ENCODE data around the gene KCTD21.
"Not testable (repeated sequence)": the region's sequence is repeated elsewhere in the genome, so short reads cannot be mapped to it uniquely, and the experiment has no call there.

KCTD21 gene

DNA sequence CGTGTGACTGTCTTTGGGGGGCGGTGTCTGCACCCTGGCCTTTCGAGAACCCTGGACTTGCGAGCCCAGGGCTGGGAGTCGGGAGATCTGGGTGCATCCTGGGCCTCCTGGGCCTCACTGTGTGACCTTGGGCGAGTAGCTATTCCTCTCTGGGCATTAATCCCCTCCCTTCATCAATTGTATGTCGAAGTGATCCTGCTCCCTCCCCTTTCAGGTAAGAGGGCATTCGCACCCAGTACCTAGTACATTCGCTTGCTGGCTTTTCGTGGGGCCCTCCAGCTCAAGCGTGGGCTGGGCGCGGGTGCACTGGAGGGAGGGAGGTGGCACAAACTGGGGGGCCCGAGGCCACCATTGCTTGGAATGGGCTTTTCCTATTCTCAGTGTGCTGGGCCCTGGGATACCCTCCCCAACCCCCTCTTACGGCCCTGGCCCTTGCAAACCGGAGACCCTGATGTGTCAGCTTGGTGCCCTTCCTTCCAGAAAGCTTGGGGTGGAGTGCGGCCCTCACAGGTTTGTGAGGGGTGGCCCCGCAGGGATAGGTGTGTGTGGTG is 823 bp upstream of the KCTD21 start:
- TF ChIP-seq POLR2A (IDR thresholded peaks at IDR 0.05; ENCODE audit: low read depth, low read length): no peak
- FAIRE-seq: no peak
- no peak for DNase-seq (ENCODE audit: insufficient read length, low spot score)

DNA sequence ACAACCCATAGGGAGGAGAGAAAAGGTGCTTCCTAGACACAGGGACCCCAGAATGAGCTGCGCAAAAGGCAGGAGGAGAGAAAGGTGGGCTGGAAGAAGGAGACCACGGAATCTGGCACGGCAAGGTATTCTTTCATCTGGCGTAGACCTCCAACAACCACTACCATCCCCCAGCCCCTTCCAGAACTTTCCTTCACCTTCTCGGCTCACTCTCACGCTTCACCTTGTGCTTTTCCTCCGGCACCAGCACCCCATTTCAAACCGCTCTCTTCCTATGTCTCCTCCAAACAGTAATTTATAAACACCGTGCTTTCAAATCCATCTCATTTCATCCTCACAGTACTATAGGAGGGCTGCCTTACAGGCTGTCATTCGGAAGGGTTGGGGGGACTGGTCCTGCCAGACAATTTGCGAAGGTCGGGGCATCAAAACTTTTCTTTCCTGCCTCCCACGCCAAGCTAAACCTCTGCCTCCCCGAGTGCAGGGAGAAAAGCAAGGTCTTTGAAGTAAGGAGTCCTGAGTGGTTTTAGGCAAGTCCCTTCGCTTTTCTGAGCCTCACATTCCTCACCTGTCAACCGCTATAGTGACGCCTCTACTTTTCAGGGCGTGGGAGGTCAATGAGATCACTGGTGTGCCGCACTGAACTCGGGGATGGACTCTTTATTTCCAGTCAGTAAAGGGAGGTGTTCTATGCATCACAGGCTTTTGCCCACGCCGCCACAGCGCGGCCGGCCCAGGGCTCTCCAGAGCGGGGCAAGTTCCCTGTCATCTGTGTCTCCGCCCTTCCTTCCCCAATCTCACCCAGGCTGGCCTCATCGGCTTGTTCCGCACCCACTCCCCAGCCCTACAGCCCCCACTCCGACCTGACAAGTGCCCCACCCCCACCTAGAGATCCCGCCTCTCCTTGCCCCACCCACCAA is 800 bp downstream of the KCTD21 start:
- no peak for TF ChIP-seq POLR2A (IDR thresholded peaks at IDR 0.05; ENCODE audit: low read depth, low read length)
- FAIRE-seq: no peak
- peak; percentile 75 for DNase-seq (ENCODE audit: insufficient read length, low spot score)

DNA sequence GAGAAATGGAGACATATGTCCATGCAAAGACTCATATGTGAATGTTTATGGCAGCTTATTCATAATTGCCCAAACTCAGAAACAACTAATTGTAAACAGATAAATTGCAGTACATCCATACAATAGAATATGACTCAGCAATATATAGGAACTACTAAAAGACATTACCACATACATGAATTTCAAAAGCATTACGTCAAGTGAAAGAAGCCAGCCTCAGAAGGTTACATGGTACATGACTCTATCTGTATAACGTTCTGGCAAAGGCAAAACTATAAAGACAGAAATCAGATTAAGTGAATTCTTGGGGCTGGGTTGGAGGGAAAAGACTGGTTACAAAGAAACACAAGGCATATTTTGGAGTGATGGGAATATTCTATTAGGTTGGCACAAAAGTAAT is 7.2 kb downstream of the KCTD21 start:
- TF ChIP-seq POLR2A (IDR thresholded peaks at IDR 0.05; ENCODE audit: low read depth, low read length): no peak
- no peak for DNase-seq (ENCODE audit: insufficient read length, low spot score)
- no peak for FAIRE-seq

DNA sequence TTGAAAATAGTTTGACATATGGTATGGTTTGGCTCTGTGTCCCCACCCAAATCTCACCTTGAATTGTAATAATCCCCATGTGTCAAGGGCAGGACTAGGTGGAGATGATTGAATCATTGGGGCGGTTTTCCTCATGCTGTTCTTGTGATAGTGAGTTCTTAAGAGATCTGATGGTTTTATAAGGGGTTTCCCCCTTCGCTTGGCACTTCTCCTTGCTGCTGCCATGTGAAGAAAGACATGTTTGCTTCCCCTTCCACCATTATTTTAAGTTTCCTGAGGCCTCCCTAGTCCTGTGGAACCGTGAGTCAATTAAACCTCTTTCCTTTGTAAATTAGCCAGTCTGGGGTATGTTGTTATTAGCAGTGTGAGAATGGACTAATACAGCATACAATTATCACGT is 7.7 kb downstream of the KCTD21 start:
- no peak for TF ChIP-seq POLR2A (IDR thresholded peaks at IDR 0.05; ENCODE audit: low read depth, low read length)
- no peak for FAIRE-seq
- no peak for DNase-seq (ENCODE audit: insufficient read length, low spot score)

DNA sequence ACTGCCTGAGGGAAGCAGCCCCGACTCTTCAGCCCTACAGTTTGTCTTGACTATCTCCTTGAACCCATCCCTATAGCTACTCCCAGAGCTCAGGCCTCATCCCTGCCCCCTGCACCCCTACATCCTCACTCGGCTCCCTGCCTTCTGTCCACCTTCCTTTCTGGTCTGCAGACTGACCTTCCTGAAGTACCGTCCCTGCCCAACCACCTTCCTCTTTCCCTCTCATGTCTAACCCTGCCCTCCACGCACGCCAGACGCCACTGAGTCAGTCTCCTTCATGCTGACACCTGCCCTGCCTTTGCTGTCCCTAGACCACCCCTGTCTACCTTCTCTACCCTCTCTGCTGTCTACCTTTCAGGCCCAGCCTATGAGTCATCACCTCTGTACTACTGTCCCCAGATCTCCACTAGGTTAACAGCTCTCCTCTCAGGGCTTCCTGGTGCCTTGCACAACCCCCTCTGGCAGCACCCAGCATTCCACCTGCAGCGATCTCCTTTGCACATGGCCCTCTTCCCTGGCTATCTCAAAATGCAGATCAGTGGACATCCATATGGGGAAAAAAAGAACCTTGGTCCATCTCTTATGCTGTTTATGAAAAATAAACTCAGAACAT is 8.9 kb downstream of the KCTD21 start:
- FAIRE-seq (no peak), DNase-seq (ENCODE audit: insufficient read length, low spot score) (no peak)
- TF ChIP-seq POLR2A (IDR thresholded peaks at IDR 0.05; ENCODE audit: low read depth, low read length): no peak

DNA sequence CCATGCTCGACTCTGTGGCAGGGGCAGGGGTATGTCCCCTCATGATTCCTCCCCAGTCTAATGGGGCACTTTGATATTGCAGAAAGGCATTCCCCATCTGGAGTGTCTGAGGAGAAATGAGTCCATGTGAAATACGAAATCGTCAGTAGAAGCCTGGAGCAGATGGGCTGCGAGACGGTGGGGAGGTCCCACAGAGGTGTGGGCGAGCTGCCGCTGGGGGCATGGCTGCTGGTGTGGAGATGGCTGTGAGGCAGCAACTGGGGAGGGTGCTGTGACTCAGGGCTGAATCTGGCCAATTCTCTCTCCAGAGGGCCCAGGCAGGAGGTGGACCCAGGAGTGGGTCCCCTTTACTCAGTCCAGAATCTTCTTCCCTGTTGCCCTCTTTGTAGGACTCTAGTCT is 11.2 kb downstream of the KCTD21 start:
- DNase-seq (ENCODE audit: insufficient read length, low spot score) (no peak), FAIRE-seq (no peak)
- no peak for TF ChIP-seq POLR2A (IDR thresholded peaks at IDR 0.05; ENCODE audit: low read depth, low read length)

- no peak for FAIRE-seq
- DNase-seq (ENCODE audit: insufficient read length, low spot score): no peak
- no peak for TF ChIP-seq POLR2A (IDR thresholded peaks at IDR 0.05; ENCODE audit: low read depth, low read length)
Observed at GRCh38 chr11:78176605-78177141, 11.8 kb downstream of the KCTD21 start.

DNA sequence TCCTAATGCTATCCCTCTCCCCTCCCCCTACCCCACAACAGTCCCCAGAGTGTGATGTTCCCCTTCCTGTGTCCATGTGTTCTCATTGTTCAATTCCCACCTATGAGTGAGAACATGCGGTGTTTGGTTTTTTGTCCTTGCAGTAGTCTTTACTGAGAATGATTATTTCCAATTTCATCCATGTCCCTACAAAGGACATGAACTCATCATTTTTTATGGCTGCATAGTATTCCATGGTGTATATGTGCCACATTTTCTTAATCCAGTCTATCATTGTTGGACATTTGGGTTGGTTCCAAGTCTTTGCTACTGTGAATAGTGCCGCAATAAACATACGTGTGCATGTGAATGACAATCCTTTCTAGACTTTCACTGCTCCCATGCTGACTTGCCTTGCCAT is 12.6 kb downstream of the KCTD21 start:
- not testable (repeated sequence) for DNase-seq (ENCODE audit: insufficient read length, low spot score); FAIRE-seq

GRCh38 chr11:78171951-78172350 is 16.5 kb downstream of the KCTD21 start:
- FAIRE-seq: no peak

GRCh38 chr11:78170874-78171549 is 17.4 kb downstream of the KCTD21 start:
- no peak for DNase-seq (ENCODE audit: insufficient read length, low spot score)
- no peak for TF ChIP-seq POLR2A (IDR thresholded peaks at IDR 0.05; ENCODE audit: low read depth, low read length)
- no peak for FAIRE-seq

More at GRCh38 chr11:78171951-78172350, 16.5 kb downstream of the KCTD21 start:
- no peak for TF ChIP-seq POLR2A (IDR thresholded peaks at IDR 0.05; ENCODE audit: low read depth, low read length)
- DNase-seq (ENCODE audit: insufficient read length, low spot score): no peak

GRCh38 chr11:78170413-78170812 is 18.0 kb downstream of the KCTD21 start:
- no peak for FAIRE-seq
- DNase-seq (ENCODE audit: insufficient read length, low spot score): no peak
- no peak for TF ChIP-seq POLR2A (IDR thresholded peaks at IDR 0.05; ENCODE audit: low read depth, low read length)

DNA sequence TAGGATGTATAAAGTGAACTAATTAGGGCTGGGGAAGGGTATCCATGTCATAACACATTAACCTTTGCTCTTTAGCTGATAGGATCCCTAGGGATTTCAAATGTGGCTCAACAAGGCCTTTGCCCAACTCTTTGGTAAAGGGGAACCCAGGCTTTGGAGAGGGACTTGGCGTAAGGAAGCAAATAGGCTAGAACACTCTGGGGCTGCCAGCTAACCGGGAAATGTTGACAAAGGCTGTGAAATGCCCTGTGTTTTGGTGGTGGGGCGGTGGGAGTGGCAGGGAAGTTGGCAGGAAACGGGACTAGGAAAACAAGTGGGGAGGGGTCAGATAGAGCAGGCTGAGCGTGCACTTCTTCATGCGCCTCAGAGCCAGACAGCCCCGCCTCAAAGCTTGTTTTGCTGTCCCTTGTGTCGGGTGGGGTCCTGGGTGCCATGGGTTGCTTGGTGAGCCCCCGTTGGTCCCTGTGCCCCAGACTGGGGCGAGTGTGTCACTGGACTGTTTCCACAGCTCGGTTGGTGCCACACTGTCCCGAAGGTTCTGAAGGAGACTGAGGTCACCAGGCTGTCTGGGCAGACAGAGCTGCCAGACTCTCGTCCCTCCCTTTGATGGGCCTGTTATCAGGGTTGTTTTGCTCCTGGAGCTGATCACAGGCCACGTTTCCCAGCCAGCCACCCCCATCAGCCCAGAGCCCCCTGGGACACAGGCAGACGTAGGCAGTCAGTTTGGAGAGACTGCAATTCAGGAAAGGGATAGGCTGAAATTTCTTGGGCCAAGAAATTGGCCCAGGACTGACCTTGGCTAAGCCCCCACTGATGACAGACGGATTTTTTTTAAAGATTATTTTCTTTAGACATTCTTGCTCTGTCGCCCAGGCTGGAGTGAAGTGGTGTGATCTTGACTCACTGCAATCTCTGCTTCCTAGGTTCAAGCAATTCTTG is 19.6 kb downstream of the KCTD21 start:
- no peak for DNase-seq (ENCODE audit: insufficient read length, low spot score)
- FAIRE-seq: no peak
- no peak for TF ChIP-seq POLR2A (IDR thresholded peaks at IDR 0.05; ENCODE audit: low read depth, low read length)
